ENCODE results near the gene TEX52. TPM values are rescaled to one million over a fixed set of nuclear protein-coding genes. Genes with fewer than 3 reads are reported as not detected.
A peak's percentile ranks its signal among the peaks of the same experiment; 100 is the strongest.

TEX52 gene
- total and polyA plus RNA-seq, 2 of the 13 experiments (the other 11 are each of a cell fraction or from before 2014, with no cell fraction given): 0.05 TPM; not detected in 1

- TF ChIP-seq ZNF652 (CRISPR knock-in tag; IDR thresholded peaks at IDR 0.05; ENCODE audit: borderline replicate concordance, low read depth): no peak
- TF ChIP-seq AGO1 (IDR thresholded peaks at IDR 0.05; ENCODE audit: low read depth, low read length, poor library complexity, severe bottlenecking): no peak
- no peak for TF ChIP-seq KDM5A (IDR thresholded peaks at IDR 0.05; ENCODE audit: borderline replicate concordance, low read length)
- no peak for TF ChIP-seq FOXK1 (CRISPR knock-in tag; IDR thresholded peaks at IDR 0.05; ENCODE audit: borderline replicate concordance, low read depth)
- no peak for TF ChIP-seq TCF12 (IDR thresholded peaks at IDR 0.05)
- TF ChIP-seq TCF12 (CRISPR knock-in tag; IDR thresholded peaks at IDR 0.05): no peak
- TF ChIP-seq, protein P1, sequence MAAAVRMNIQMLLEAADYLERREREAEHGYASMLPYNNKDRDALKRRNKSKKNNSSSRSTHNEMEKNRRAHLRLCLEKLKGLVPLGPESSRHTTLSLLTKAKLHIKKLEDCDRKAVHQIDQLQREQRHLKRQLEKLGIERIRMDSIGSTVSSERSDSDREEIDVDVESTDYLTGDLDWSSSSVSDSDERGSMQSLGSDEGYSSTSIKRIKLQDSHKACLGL (CRISPR knock-in tag; IDR thresholded peaks at IDR 0.05): no peak
- no peak for TF ChIP-seq MTA1 (CRISPR knock-in tag; IDR thresholded peaks at IDR 0.05; ENCODE audit: borderline replicate concordance)
- TF ChIP-seq, protein P2, sequence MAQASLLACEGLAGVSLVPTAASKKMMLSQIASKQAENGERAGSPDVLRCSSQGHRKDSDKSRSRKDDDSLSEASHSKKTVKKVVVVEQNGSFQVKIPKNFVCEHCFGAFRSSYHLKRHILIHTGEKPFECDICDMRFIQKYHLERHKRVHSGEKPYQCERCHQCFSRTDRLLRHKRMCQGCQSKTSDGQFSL (CRISPR knock-in tag; IDR thresholded peaks at IDR 0.05): no peak
- TF ChIP-seq ZFYVE20 (CRISPR knock-in tag; IDR thresholded peaks at IDR 0.05; ENCODE audit: borderline replicate concordance, low read depth): no peak
- no peak for TF ChIP-seq ETV6 (CRISPR knock-in tag; conservative IDR thresholded peaks at IDR 0.05)
- TF ChIP-seq ZBTB4 (CRISPR knock-in tag; IDR thresholded peaks at IDR 0.05; ENCODE audit: borderline replicate concordance): no peak
- 0 out of 2 replicates have a peak, but pooled peaks have one; percentile 39 for TF ChIP-seq ZFP90 (CRISPR knock-in tag; IDR thresholded peaks at IDR 0.05; ENCODE audit: borderline replicate concordance)
- no peak for TF ChIP-seq POGK (CRISPR knock-in tag; conservative IDR thresholded peaks at IDR 0.05)
- TF ChIP-seq IRX3 (CRISPR knock-in tag; IDR thresholded peaks at IDR 0.05; ENCODE audit: borderline replicate concordance, low read depth): no peak
- TF ChIP-seq HNRNPUL1 (IDR thresholded peaks at IDR 0.05; ENCODE audit: low read depth, low read length): no peak
- TF ChIP-seq DR1 (CRISPR knock-in tag; IDR thresholded peaks at IDR 0.05): 0 out of 2 replicates have a peak, but pooled peaks have one; percentile 21
- no peak for TF ChIP-seq ZNF7 (CRISPR knock-in tag; IDR thresholded peaks at IDR 0.05)
- TF ChIP-seq ISL2 (CRISPR knock-in tag; IDR thresholded peaks at IDR 0.05): 0 out of 2 replicates have a peak, but pooled peaks have one; percentile 8
- TF ChIP-seq ZBTB10 (CRISPR knock-in tag; IDR thresholded peaks at IDR 0.05; ENCODE audit: borderline replicate concordance): no peak
Measured at GRCh38 chr12:2877953-2878732, 21.3 kb upstream of the TEX52 start (continued).

Measured in HepG2 (cell line).